ENCODE results near the gene VWA2. TPM values are rescaled to one million over a fixed set of nuclear protein-coding genes. Genes with fewer than 3 reads are reported as not detected.

The VWA2 gene
- total and polyA plus RNA-seq, 10 of the 15 experiments (the other 5 are each of a cell fraction or from before 2014, with no cell fraction given): 0.03 TPM; not detected in 9

DNA sequence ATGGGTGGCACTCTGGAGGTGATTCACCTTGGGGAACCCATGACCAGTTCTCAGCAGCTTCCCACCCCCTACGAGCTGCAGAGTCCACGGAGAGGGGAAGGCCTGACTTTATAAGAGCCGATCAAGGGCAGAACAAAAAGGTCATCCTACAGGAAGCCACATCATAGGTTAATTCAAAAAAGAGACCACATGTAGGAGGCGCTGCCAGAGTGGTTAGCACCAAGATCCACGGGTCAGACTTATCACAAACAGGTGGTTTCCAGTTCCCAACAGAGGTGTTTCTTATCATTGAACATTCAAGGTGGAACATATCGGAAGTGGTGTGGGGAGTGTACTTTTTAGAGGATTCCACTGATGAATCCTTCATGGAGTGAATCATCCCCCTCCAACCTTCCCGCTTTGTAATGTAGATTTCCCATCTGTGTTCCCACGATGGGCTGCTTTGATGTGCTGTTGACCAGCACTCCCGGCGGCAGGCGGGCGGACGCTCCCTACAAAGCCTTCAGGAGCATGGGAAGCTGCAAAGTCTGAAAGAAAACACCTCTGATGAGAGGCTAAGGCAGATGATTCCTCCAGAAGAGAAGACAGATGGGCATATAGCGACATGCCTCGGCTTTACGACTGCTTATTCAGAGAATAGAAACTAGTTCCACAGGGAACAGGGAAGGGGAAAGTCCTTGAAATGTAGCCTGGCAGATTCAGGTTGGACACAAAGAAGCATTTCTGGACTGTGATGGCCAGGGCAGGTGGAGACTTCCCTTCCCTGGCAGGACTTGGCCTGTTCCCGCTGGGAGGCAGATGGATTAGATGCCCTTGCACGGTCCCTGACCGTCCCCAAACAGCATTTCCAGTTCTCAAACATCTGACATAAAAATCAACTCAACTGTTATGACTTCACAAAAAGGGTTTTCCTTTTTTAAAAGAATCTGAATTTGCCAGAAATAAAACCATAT, 98.7 kb downstream of the VWA2 start (continued):
- no peak for TF ChIP-seq SIX5 (IDR thresholded peaks at IDR 0.05; ENCODE audit: low read depth, low read length, severe bottlenecking)
- TF ChIP-seq, protein P1, sequence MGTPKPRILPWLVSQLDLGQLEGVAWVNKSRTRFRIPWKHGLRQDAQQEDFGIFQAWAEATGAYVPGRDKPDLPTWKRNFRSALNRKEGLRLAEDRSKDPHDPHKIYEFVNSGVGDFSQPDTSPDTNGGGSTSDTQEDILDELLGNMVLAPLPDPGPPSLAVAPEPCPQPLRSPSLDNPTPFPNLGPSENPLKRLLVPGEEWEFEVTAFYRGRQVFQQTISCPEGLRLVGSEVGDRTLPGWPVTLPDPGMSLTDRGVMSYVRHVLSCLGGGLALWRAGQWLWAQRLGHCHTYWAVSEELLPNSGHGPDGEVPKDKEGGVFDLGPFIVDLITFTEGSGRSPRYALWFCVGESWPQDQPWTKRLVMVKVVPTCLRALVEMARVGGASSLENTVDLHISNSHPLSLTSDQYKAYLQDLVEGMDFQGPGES (IDR thresholded peaks at IDR 0.05): no peak
- TF ChIP-seq POLR2AphosphoS2 (IDR thresholded peaks at IDR 0.05; ENCODE audit: low read depth, low read length): no peak
- TF ChIP-seq, protein P2, sequence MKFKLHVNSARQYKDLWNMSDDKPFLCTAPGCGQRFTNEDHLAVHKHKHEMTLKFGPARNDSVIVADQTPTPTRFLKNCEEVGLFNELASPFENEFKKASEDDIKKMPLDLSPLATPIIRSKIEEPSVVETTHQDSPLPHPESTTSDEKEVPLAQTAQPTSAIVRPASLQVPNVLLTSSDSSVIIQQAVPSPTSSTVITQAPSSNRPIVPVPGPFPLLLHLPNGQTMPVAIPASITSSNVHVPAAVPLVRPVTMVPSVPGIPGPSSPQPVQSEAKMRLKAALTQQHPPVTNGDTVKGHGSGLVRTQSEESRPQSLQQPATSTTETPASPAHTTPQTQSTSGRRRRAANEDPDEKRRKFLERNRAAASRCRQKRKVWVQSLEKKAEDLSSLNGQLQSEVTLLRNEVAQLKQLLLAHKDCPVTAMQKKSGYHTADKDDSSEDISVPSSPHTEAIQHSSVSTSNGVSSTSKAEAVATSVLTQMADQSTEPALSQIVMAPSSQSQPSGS (IDR thresholded peaks at IDR 0.05; ENCODE audit: low read length): no peak
- no peak for TF ChIP-seq HDAC6 (IDR thresholded peaks at IDR 0.05; ENCODE audit: unreplicated experiment)
- no peak for TF ChIP-seq SUZ12 (IDR thresholded peaks at IDR 0.05; ENCODE audit: unreplicated experiment)
- no peak for TF ChIP-seq TCF12 (IDR thresholded peaks at IDR 0.05; ENCODE audit: low read depth, low read length)
- TF ChIP-seq, protein P3, sequence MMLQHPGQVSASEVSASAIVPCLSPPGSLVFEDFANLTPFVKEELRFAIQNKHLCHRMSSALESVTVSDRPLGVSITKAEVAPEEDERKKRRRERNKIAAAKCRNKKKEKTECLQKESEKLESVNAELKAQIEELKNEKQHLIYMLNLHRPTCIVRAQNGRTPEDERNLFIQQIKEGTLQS (IDR thresholded peaks at IDR 0.05; ENCODE audit: borderline replicate concordance, extremely low read depth, low read depth, low read length): no peak
- TF ChIP-seq KAT2A (conservative IDR thresholded peaks at IDR 0.05; ENCODE audit: control insufficient read depth, low read depth, low read length): no peak
- no peak for TF ChIP-seq SMAD1 (IDR thresholded peaks at IDR 0.05; ENCODE audit: low read depth, partially characterized antibody)
- TF ChIP-seq PAX5 (IDR thresholded peaks at IDR 0.05; ENCODE audit: borderline replicate concordance, low read depth, low read length): no peak
- no peak for TF ChIP-seq GABPA (IDR thresholded peaks at IDR 0.05; ENCODE audit: low read depth)
- TF ChIP-seq EZH2 (IDR thresholded peaks at IDR 0.05; ENCODE audit: borderline replicate concordance, control insufficient read depth, low read depth, low read length): no peak
- TF ChIP-seq MTA3 (IDR thresholded peaks at IDR 0.05; ENCODE audit: borderline replicate concordance, low read length): no peak
- TF ChIP-seq ATF7 (IDR thresholded peaks at IDR 0.05; ENCODE audit: low read depth): no peak
- TF ChIP-seq, protein P4, sequence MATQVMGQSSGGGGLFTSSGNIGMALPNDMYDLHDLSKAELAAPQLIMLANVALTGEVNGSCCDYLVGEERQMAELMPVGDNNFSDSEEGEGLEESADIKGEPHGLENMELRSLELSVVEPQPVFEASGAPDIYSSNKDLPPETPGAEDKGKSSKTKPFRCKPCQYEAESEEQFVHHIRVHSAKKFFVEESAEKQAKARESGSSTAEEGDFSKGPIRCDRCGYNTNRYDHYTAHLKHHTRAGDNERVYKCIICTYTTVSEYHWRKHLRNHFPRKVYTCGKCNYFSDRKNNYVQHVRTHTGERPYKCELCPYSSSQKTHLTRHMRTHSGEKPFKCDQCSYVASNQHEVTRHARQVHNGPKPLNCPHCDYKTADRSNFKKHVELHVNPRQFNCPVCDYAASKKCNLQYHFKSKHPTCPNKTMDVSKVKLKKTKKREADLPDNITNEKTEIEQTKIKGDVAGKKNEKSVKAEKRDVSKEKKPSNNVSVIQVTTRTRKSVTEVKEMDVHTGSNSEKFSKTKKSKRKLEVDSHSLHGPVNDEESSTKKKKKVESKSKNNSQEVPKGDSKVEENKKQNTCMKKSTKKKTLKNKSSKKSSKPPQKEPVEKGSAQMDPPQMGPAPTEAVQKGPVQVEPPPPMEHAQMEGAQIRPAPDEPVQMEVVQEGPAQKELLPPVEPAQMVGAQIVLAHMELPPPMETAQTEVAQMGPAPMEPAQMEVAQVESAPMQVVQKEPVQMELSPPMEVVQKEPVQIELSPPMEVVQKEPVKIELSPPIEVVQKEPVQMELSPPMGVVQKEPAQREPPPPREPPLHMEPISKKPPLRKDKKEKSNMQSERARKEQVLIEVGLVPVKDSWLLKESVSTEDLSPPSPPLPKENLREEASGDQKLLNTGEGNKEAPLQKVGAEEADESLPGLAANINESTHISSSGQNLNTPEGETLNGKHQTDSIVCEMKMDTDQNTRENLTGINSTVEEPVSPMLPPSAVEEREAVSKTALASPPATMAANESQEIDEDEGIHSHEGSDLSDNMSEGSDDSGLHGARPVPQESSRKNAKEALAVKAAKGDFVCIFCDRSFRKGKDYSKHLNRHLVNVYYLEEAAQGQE (IDR thresholded peaks at IDR 0.05; ENCODE audit: low read depth, low read length): no peak
- TF ChIP-seq, protein P5, sequence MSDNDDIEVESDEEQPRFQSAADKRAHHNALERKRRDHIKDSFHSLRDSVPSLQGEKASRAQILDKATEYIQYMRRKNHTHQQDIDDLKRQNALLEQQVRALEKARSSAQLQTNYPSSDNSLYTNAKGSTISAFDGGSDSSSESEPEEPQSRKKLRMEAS (IDR thresholded peaks at IDR 0.05; ENCODE audit: low read depth, low read length): no peak
- no peak for TF ChIP-seq WRNIP1 (IDR thresholded peaks at IDR 0.05; ENCODE audit: borderline replicate concordance, low read depth, low read length)
- no peak for TF ChIP-seq CREB1 (IDR thresholded peaks at IDR 0.05; ENCODE audit: low read depth)
- no peak for TF ChIP-seq NFXL1 (IDR thresholded peaks at IDR 0.05; ENCODE audit: borderline replicate concordance)
- no peak for TF ChIP-seq ZSCAN29 (IDR thresholded peaks at IDR 0.05)
- TF ChIP-seq RBBP5 (conservative IDR thresholded peaks at IDR 0.05): no peak
- no peak for TF ChIP-seq CREM (IDR thresholded peaks at IDR 0.05; ENCODE audit: low read depth)
